ENCODE data around the gene AIF1L.
"Not testable (repeated sequence)": the region's sequence is repeated elsewhere in the genome, so short reads cannot be mapped to it uniquely, and the experiment has no call there.

Gene AIF1L

DNA sequence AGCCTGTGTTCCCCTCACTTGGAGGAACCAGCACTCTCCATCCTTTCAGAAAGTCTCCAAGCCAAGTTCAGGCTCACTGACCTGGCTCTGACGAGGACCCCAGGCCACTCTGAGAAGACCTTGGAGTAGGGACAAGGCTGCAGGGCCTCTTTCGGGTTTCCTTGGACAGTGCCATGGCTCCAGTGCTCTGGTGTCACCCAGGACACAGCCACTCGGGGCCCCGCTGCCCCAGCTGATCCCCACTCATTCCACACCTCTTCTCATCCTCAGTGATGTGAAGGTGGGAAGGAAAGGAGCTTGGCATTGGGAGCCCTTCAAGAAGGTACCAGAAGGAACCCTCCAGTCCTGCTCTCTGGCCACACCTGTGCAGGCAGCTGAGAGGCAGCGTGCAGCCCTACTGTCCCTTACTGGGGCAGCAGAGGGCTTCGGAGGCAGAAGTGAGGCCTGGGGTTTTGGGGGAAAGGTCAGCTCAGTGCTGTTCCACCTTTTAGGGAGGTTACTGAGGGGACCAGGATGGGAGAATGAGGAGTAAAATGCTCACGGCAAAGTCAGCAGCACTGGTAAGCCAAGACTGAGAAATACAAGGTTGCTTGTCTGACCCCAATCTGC, 24.4 kb downstream of the AIF1L start:
- no peak for DNase-seq (ENCODE audit: low read depth, low spot score)

DNA sequence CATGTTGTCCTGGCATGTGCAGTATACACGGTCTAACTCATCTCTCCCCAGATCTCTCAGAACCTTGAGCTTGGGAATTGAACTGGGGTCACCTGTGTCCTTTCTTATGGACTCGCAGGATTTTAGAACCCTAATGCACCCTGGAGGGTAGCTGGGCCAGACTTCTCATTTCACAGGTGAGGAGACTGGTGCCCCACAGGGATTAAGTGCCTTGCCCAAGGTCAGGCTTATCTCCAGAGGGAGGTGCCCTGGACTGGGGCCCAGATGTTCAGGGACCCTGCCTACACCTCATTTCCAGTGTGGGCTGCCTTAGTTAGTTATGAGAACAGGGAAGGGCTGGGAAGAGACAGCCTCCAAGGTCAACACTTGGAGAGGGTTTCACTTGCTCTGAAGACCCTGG, 25.0 kb downstream of the AIF1L start:
- DNase-seq (ENCODE audit: low read depth, low spot score), result no peak

DNA sequence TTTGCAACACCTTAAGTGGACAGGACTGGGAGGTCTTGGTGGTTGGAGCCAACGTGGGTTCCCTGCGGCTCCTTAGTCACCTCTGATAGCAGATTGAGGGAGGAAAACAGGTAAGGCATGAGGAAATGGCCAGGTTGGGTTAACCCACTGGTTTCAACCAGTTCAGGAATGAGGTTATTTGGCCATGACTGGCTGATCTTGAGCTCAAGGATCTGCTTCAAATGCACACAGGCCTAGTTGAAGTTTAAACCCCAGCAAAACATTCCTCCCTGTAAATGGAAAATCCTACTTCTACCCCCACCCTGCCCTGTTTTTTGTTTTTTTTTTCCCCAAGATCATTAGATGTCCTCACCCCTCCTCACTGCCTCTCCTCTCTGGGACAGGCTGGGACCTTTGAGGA, 25.8 kb downstream of the AIF1L start:
- DNase-seq (ENCODE audit: low read depth, low spot score), result no peak

DNA sequence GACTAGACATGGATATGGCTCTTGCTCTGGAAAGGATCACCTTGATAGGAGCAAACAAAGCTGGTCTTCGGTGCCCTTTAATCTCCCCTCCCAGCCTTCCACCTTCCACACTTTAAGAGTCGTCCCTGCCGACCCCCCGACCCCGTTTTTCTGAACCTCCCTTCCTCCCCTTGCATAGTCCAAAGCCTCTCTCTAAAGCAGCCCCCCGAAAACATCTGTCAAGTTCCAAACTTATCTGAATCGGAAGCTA, 28.6 kb downstream of the AIF1L start:
- DNase-seq (ENCODE audit: low read depth, low spot score), result no peak

DNA sequence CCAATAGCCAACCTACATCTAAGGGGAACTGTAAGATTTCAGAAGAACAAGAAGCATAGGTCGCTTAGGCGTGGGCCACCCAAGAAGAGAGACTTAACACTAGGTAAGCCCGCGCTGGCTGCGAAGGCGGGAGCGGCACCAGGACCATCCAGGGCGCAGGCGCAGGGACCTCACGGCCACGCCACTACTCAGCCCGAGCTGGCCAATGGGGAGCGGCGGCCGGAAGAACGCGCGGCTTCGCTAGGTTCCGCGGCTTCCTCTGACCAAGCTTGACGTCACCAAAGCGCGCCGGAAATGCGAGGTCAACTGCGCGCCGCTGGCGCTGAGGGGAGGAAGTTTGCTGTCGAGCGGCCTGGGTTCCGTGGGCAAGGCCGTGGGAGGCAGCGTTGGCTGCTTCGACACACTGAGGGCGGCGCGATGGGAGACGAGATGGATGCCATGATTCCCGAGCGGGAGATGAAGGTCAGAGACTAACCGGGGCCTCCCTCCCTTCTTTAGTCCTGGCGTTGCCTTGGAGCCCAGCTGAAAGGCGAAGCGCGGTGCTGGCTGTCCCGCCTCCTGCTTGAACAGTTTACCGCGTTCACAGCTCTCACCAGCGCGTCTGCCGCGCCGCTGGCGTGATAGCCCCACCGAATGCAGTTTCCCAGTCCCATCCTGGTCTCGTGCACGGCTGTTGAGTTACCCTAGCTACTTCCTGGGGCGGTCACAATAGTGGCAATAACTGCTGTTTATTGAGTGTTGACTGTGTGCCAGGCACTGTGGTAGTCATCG, 29.1 kb downstream of the AIF1L start, which contains the start of gene NUP214:
TSS of gene NUP214 (plus strand) at position 299 of the 771 bp plus-strand sequence. CDS start at position 418, 119 bp downstream.
- peak; percentile 92 for DNase-seq (ENCODE audit: low read depth, low spot score)

DNA sequence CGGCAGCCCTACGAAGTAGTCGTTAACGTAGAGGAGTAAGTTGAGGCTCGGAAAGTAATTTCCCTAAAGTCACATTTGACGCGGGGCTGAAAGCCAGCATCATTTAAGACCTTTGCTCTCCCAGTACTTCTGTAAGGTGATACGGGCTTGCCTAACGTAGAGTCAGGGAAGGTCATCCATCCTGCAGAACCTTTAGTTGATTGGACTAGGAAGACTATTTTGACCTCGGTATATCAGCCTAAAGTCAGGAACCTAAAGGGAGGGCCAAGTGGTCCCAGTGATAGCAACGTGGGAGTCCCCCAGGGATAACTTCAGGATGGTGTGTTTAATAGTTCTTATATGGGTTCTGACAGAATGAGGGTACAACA, 29.7 kb downstream of the AIF1L start:
- DNase-seq (ENCODE audit: low read depth, low spot score), result no peak

DNA sequence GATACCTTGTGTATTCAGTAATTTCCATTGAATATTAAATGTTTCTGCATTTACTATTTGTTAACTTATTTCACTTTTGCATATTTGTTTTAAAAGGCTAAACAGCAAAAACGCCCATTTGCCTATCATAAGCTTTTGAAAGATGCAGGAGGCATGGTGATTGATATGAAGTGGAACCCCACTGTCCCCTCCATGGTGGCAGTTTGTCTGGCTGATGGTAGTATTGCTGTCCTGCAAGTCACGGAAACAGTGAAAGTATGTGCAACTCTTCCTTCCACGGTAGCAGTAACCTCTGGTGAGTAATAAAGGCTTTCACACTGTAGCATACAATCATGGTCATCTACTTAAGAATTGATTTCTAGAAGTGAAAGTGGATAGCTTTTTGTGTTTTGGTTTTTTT, 32.9 kb downstream of the AIF1L start:
- DNase-seq (ENCODE audit: low read depth, low spot score), result no peak

DNA sequence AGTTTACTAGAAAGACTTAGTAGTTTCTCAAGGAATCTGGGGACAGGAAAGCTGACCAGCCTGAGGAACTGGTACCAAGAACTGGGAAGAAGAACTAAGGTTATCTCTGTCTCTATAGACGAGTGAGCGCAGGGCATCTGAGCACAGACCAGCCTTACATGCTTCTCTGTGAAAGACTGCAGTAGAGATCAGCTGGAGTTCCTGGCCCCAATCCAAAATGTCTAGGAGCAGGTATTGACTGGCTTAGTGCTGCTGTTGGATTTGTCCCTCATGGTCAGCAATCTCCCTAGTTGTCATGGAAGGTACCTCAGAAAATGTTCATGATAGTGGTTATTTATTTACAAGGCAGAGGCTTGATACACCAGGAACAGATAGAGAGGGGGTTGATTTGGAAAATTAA, 42.3 kb downstream of the AIF1L start:
- no peak for DNase-seq (ENCODE audit: low read depth, low spot score)

DNA sequence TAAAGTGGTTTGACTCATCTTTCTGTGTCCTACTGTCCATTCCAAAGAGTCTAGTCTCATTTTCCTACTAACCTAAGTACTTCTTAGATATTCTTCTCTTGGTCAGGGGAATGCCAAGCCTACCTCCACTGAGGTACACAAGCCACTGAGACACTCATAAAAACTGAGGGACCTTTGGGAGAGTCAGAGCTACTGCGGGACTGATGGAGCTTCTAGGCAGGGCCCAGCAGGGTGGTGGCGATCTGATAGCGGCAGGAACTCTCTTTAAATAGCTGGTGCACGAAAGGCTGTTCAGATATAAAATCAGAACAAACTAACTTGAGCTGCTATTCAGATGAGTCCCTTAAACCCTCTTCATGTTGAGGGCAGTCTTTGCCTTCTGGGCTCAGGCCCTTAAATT, 43.8 kb downstream of the AIF1L start:
- DNase-seq (ENCODE audit: low read depth, low spot score), result no peak

DNA sequence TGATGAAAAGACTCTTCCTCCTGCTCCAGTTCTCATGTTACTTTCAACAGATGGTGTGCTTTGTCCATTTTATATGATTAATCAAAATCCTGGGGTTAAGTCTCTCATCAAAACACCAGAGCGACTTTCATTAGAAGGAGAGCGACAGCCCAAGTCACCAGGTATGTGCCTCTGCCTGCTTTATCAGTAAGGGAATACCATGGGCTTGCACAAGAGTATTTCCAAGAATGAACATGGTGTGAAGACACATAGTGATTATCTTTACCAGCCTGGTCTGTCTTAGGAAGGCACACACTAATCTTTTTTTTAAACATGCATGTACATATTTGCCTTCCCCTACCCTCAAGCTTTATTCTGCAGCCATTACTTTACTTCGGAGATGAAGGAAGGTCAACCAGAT, 44.2 kb downstream of the AIF1L start:
- DNase-seq (ENCODE audit: low read depth, low spot score), result no peak

DNA sequence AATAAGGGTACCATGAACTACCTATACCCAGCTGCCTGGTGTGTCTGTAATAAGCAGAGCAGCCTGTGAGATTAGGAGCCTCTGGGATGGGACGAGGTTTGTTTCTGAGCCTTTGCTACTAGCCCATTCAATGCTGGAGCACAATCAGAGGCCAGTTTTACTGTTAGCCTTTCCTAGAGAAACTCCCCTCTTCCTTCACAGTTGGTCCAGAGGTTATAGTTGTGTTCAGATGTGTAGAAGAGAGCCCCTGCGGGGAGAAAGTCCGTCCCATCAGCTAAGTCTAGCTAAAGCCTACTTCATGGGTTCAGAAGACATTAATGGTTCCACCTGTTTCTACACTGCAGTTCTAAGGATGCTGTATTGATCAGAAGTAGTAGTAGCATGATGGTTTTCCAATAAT, 45.8 kb downstream of the AIF1L start:
- no peak for DNase-seq (ENCODE audit: low read depth, low spot score)

DNA sequence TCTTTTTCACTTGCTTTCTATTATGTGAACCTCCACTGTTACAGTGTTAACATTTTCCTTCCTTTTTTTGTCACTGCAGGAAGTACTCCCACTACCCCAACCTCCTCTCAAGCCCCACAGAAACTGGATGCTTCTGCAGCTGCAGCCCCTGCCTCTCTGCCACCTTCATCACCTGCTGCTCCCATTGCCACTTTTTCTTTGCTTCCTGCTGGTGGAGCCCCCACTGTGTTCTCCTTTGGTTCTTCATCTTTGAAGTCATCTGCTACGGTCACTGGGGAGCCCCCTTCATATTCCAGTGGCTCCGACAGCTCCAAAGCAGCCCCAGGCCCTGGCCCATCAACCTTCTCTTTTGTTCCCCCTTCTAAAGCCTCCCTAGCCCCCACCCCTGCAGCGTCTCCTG, 47.9 kb downstream of the AIF1L start:
- no peak for DNase-seq (ENCODE audit: low read depth, low spot score)

DNA sequence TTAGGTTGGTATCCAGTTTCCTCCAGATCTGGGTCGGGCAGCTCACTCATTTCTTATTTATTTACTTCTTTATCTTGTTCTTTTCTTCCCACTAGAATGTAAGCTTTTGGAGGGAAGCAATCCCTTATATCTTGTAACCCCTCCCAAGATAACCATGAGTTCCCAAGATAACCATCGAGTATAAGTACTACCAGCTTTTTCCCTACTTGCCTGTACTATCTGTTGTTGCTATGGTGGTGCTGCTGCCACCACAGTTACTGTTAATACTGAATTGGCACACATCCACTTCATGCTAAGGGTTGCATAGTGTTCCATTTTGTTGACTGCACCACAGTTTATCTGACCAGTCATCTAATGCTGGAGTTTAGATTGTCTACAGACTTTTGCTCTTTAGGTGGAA, 48.9 kb downstream of the AIF1L start:
- no peak for DNase-seq (ENCODE audit: low read depth, low spot score)

DNA sequence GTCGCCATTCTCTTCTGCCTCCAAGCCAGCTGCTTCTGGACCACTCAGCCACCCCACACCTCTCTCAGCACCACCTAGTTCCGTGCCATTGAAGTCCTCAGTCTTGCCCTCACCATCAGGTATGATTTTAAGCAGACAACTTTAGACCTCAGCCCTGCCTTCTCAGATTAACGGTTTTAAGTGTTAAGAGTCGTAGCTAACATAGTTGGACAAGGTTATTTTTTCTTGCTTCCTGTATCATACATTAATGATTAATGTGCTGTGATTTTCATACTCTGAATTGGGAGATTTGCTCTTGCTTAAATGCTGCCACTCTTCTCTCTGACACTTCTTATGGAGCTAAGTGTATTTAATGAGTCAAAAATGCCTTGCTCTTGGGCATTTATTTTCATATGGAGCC, 49.9 kb downstream of the AIF1L start:
- no peak for DNase-seq (ENCODE audit: low read depth, low spot score)

DNA sequence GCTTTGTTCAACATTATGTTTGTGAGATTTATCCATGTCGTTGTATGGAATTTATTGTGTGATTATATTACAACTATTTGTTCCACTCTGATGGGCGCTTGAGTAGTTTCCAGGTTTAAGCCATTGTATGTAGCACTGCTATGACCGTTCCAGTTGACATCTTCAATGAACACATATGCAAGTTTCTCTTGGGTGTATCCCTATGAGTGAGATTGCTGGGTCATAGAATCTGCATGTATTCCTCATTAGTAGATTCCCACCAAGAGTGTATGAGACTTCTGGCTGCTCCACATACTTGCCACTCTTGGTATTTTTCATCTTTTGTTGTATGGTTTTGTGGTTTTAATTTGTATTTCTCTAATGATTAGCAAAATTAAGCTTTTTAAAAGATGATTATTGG, 51.9 kb downstream of the AIF1L start:
- DNase-seq (ENCODE audit: low read depth, low spot score), result no peak

DNA sequence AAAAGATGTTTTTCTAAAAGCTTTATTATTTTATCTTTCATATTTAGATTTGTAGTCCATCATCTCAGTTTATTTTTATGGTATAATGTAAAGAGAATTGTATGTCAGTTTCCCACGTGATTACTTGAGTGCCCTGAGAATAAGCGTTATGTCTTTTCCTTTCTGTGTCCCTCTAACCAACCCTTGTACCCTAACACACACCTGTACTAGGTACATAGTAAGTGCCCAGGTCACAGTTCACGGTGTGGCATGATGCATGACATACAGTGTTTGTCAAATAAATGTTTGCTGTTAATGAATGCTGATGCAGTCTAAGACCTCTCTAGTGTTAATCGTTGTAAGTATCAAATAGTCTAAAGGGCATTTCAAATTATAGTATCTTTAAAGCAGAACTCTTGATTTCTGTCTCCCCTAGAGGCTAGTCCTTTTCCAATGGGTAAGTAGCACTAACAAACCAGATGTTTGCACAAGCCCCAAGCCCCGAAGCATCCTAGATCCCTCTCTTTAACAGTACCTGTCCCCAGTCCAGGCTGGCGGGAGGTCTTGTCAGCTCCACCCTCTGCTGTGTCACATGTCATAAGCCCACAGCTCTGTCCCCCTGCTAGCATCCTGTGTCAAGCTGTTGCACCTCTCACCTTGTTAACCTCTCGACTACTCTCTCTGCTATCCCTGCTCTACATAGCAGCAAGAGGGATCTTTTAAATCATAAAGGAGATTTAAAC, 52.8 kb downstream of the AIF1L start:
- no peak for DNase-seq (ENCODE audit: low read depth, low spot score)

DNA sequence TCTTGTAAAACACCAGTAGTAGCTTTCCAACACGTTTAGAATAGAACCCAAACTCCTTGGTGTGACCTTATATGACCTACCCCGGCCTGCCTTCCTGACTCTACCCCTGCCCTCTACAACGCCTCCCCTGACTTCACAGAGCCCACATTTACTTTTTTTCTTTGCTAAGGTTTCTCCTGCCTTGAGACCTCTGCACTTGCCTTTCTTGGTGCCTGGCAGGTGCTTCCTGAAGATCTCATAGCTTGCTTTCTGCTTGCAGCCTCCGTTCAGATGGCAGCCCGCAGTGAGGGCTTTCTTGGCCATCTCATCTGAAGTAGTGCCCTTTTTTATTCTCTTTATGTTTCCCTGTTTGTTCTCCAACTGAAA, 53.3 kb downstream of the AIF1L start:
- DNase-seq (ENCODE audit: low read depth, low spot score), result no peak

DNA sequence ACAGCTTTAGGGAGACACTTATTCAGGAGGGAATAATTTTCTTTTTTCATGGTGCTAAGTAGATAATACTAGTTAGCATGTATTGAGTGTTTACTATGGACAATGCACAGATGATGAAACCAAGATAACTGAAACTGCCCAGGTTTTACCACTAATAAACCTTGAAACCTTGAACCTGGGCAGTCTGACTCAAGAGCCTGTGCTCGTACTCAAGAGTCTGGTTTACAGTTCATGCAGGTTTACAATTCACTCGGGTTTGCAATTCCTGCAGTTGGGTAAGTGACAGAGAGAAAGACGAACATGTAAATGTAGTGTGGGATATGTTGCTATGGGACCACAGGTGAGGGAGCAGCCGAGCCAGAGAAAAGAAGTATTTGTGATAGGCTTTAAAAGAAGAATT, 57.3 kb downstream of the AIF1L start:
- no peak for DNase-seq (ENCODE audit: low read depth, low spot score)

DNA sequence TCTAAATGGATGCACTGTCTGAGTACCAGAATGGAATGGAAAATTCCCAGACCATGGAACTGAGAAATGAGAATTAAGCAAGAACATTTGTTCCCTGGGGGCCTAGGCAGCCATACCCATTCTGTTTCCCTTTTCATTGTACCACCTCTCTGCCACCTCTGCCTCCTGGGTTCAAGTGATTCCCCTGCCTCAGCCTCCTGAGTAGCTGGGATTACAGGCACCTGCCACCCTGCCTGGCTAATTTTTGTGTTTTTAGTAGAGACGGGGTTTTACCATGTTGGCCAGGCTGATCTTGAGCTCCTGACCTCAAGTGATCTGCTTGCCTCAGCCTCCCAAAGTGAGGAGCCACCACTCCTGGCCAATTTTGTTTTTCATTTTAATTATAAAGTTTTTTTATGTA, 62.3 kb downstream of the AIF1L start:
- DNase-seq (ENCODE audit: low read depth, low spot score), result not testable (repeated sequence)

DNA sequence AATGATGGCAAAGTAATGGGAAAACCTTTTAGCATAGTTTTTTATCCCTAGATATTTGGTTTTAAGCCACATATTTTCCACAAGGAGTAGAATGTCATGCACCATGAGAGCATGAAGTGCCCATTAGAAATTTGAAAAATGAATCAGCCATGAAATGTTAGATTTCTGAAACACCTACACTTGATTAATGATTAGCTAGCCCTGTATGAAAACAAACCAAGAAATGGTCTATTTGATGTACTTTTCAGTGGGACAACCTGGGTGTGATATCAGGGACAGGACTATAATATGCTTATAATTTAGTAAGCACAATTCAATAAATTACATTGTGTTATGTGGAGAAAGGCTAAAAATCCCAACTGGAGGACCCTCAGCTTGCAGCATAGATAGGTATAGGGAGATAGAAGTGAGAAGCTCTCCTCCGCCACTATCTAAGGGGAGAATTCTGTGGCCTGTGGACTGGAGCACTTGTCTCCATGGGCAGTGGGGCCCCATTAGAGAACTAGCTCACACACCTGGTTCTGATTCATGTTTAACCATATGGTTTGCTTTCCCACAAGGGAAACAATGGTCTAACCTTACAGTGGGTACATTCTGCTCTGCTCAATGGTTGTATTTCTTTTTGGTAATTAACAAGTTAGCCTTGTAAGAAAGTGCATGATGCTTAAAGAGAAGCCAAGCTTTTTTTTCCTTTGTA, 64.2 kb downstream of the AIF1L start:
- DNase-seq (ENCODE audit: low read depth, low spot score), result no peak

DNA sequence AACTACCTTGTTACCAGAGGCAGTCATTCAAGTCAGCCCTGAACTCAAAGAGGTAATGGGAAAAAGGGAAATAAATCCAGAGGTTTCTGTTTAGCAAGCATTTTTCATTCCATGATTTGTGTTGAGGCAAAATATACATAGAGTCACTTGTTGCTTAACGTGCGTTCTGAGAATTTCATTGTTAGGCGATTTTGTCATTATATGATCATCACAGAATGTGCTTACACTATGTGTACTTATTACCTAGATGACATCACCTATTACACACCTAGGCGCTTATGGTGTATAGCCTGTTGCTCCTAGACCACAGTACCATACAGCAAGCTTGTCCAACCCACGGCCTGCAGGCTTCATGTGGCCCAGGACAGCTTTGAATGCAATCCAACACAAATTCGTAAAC, 65.3 kb downstream of the AIF1L start:
- DNase-seq (ENCODE audit: low read depth, low spot score), result no peak

DNA sequence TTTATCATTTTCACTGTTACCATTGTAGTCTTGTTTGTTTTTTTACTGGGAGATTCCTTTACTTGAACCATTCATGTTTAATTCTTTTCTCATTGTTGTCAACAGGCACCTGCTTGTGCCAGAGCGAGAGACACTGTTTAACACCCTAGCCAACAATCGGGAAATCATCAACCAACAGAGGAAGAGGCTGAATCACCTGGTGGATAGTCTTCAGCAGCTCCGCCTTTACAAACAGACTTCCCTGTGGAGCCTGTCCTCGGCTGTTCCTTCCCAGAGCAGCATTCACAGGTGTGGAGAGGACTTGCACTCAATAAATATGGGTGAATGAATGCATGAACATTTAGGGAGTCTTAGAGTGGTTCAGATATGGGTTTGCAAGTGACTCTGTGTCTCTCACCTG, 66.6 kb downstream of the AIF1L start:
- no peak for DNase-seq (ENCODE audit: low read depth, low spot score)

DNA sequence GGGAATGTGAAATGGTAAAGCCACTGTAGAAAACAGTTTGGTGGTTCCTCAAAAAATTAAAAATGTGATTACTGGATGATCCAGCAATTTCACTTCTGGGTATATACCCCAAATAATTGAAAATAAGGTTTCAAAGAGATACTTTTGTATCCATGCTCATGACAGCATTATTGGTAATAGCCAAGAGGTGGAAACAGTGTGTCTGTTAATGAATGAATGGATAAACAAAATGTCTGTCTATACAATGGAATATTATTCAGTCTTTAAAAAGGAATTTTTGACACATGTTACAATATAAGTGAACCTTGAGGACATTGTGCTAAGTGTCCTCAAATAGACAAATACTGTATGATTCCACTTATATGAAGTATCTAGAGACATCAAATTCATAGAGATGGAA, 69.2 kb downstream of the AIF1L start:
- DNase-seq (ENCODE audit: low read depth, low spot score), result no peak
